GM23338 (cell line): ENCODE measurements around the gene USP31. TPM values are rescaled to one million over a fixed set of nuclear protein-coding genes. Genes with fewer than 3 reads are reported as not detected.

Source experiments
- ATAC-seq: fragments of 200-7000 bp; cut with Tn5 transposase; 3 replicates; pipeline ENCODE4 v1.9.1; 2020
- DNase-seq: peaks from one replicate; pipeline ENCODE4 v3.0.0-alpha.2; 2015; ENCODE audit warnings: low spot score
- H2AFZ ChIP-seq: fragments of 200-600 bp; sonication (generic); 2 replicates; pipeline ENCODE4 v1.8.0; 2016; ENCODE audit warnings: antibody characterized with exemption, mild to moderate bottlenecking, moderate library complexity
- H3F3A ChIP-seq: fragments of 200-600 bp; sonication (generic); replicated peaks from 2 replicates; pipeline ENCODE4 v1.8.0; 2017; ENCODE audit warnings: antibody characterized with exemption, mixed run types, low read depth
- H3K27ac ChIP-seq: fragments of 200-600 bp; sonication (generic); 2 replicates; pipeline ENCODE4 v1.6.1; 2016; ENCODE audit warnings: low read depth
- H3K27me3 ChIP-seq: fragments of 200-600 bp; sonication (generic); 2 replicates; pipeline ENCODE4 v1.8.0; 2016; ENCODE audit warnings: mild to moderate bottlenecking, mixed run types, moderate library complexity; ENCODE audit not compliant: insufficient read depth
- H3K36me3 ChIP-seq: fragments of 200-600 bp; sonication (generic); 2 replicates; pipeline ENCODE4 v1.8.0; 2016; ENCODE audit warnings: mild to moderate bottlenecking; ENCODE audit not compliant: insufficient read depth
- H3K4me1 ChIP-seq: fragments of 200-600 bp; sonication (generic); 2 replicates; pipeline ENCODE4 v1.8.0; 2016; ENCODE audit warnings: mild to moderate bottlenecking, moderate library complexity; ENCODE audit not compliant: insufficient read depth
- H3K4me2 ChIP-seq: fragments of 200-600 bp; sonication (generic); 2 replicates; pipeline ENCODE4 v1.7.1; 2017; ENCODE audit warnings: mixed run types
- H3K4me3 ChIP-seq: fragments of 200-600 bp; sonication (generic); 2 replicates; pipeline ENCODE4 v1.6.1; 2016; ENCODE audit warnings: mixed run types
- H3K79me2 ChIP-seq: fragments of 200-600 bp; sonication (generic); replicated peaks from 2 replicates; pipeline ENCODE4 v1.8.0; 2017; ENCODE audit warnings: mild to moderate bottlenecking; ENCODE audit not compliant: insufficient read depth
- H3K9me2 ChIP-seq: fragments of 200-600 bp; sonication (generic); 2 replicates; pipeline ENCODE4 v1.8.0; 2017; ENCODE audit not compliant: insufficient read depth
- H4K20me1 ChIP-seq: fragments of 200-600 bp; sonication (generic); replicated peaks from 2 replicates; pipeline ENCODE4 v1.8.0; 2017; ENCODE audit warnings: mild to moderate bottlenecking; ENCODE audit not compliant: insufficient read depth
- H3K27ac Mint-ChIP-seq: 2 replicates; pipeline ENCODE4 v1.8.0; 2020; ENCODE audit warnings: inconsistent platforms, mild to moderate bottlenecking, moderate library complexity, mixed read lengths
- H3K27me3 Mint-ChIP-seq: 3 replicates; pipeline ENCODE4 v1.8.0; 2022; ENCODE audit warnings: low read depth, mild to moderate bottlenecking, moderate library complexity, mixed read lengths, inconsistent platforms; ENCODE audit not compliant: insufficient read depth, poor library complexity
- H3K36me3 Mint-ChIP-seq: 3 replicates; pipeline ENCODE4 v1.8.0; 2021; ENCODE audit warnings: low read depth, mild to moderate bottlenecking, inconsistent platforms, moderate library complexity, mixed read lengths
- H3K4me1 Mint-ChIP-seq: 3 replicates; pipeline ENCODE4 v1.8.0; 2020; ENCODE audit warnings: mild to moderate bottlenecking, inconsistent platforms, mixed read lengths
- H3K4me3 Mint-ChIP-seq: 3 replicates; pipeline ENCODE4 v1.8.0; 2021; ENCODE audit warnings: moderate library complexity, mild to moderate bottlenecking, inconsistent platforms, mixed read lengths
- H3K9me3 Mint-ChIP-seq: 3 replicates; pipeline ENCODE4 v1.8.0; 2020; ENCODE audit warnings: moderate library complexity, mild to moderate bottlenecking, inconsistent platforms, mixed read lengths
- CREB1 ChIP-seq: fragments of 250-450 bp; sonication (Bioruptor Pico); IDR thresholded peaks from 2 replicates; pipeline ENCODE4 v1.5.0; 2020; ENCODE audit warnings: low read depth, mild to moderate bottlenecking, moderate library complexity
- CTCF ChIP-seq, 2 experiments: fragments of 200-600 bp in 1 of 2; sonication (generic) in 1 of 2; conservative IDR thresholded peaks; 2 replicates each; pipeline versions ENCODE4 v1.5.1 to v1.6.1; 2016 to 2017; ENCODE audit warnings: antibody characterized with exemption in 2 of 2, low read depth in 2 of 2, mild to moderate bottlenecking in 2 of 2, moderate library complexity in 1 of 2
- ETS1 ChIP-seq: IDR thresholded peaks from 2 replicates; pipeline ENCODE4 v1.6.1; 2016; ENCODE audit warnings: antibody characterized with exemption
- EZH2 ChIP-seq: fragments of 200-600 bp; sonication (generic); IDR thresholded peaks from one replicate; pipeline ENCODE4 v1.8.0; 2017; ENCODE audit warnings: antibody characterized with exemption, mild to moderate bottlenecking, low read depth; ENCODE audit not compliant: unreplicated experiment
- EZH2phosphoT487 ChIP-seq: fragments of 200-600 bp; sonication (generic); IDR thresholded peaks from one replicate; pipeline ENCODE4 v1.8.1; 2018; ENCODE audit warnings: antibody characterized with exemption; ENCODE audit not compliant: unreplicated experiment
- JUNB ChIP-seq: IDR thresholded peaks from one replicate; pipeline ENCODE4 v1.6.1; 2016; ENCODE audit warnings: antibody characterized with exemption; ENCODE audit not compliant: unreplicated experiment
- NANOG ChIP-seq: IDR thresholded peaks from 2 replicates; pipeline ENCODE4 v1.6.1; 2016; ENCODE audit warnings: antibody characterized with exemption, borderline replicate concordance
- REST ChIP-seq: IDR thresholded peaks from one replicate; pipeline ENCODE4 v1.6.1; 2018; ENCODE audit warnings: antibody characterized with exemption; ENCODE audit not compliant: unreplicated experiment
- STAT1 ChIP-seq: IDR thresholded peaks from one replicate; pipeline ENCODE4 v1.6.1; 2016; ENCODE audit warnings: antibody characterized with exemption; ENCODE audit not compliant: unreplicated experiment
- ZNF114 ChIP-seq: fragments of 250-450 bp; sonication (Bioruptor Pico); IDR thresholded peaks from 2 replicates; pipeline ENCODE4 v1.5.0; 2020; ENCODE audit warnings: mild to moderate bottlenecking, moderate library complexity
- ZNF331 ChIP-seq: fragments of 250-450 bp; sonication (Bioruptor Pico); IDR thresholded peaks from 2 replicates; pipeline ENCODE4 v1.5.0; 2020; ENCODE audit warnings: low read depth, mild to moderate bottlenecking, moderate library complexity
- ZNF462 ChIP-seq: fragments of 250-450 bp; sonication (Bioruptor Pico); IDR thresholded peaks from 2 replicates; pipeline ENCODE4 v1.5.0; 2020; ENCODE audit warnings: mild to moderate bottlenecking, moderate library complexity
- polyA plus RNA-seq: library from polyadenylated mRNA; unstranded; fragments of >200 nt; fragmentation: Nextera tagmentation; extraction: Ambion mirVana; gene quantifications from 2 replicates; pipeline ENCODE4 v1.2.1, GENCODE V29; 2016
- total RNA-seq: library from RNA; depleted of rRNA; stranded (reverse); fragments of >200 nt; shearing (Covaris generic); gene quantifications from 2 replicates; pipeline ENCODE4 v1.2.3, GENCODE V29; 2014

USP31 gene
- total and polyA plus RNA-seq, 2 experiments from 2014 or later: 4.3 to 17.9 TPM

- ATAC-seq (no peak), DNase-seq (no peak)
- peaks cover 30% of the 10 kb centered on the region for H3K36me3 Mint-ChIP-seq
- Histone ChIP-seq H3K4me3 (no peak overlapping the region), H3K27ac (no peak overlapping the region), H3K27me3 (no peaks in the 10 kb centered on the region), H3F3A (no peaks in the 10 kb centered on the region), H3K4me2 (no peak overlapping the region), H3K9me2 (no peaks in the 10 kb centered on the region; the same call in 1 of the 2 replicates), H2AFZ (no peak overlapping the region), H4K20me1 (peaks cover 14% of the 10 kb centered on the region; the same call in 1 of the 2 replicates), H3K79me2 (peaks cover 42% of the 10 kb centered on the region), H3K4me1 (peaks cover 11% of the 10 kb centered on the region; the same call in 1 of the 2 replicates), H3K36me3 (0 out of 2 replicates have a peak, but pooled peaks cover 4% of the 10 kb centered on the region)
- H3K4me1 Mint-ChIP-seq: peaks cover 12% of the 10 kb centered on the region
- no peak for TF ChIP-seq NANOG
- TF ChIP-seq ZNF331 (CRISPR knock-in tag): no peak
- no peak for TF ChIP-seq CTCF (conservative IDR thresholded peaks at IDR 0.05; ENCODE audit: low read depth in 2 of 2)
- TF ChIP-seq ETS1: no peak
- no peak for TF ChIP-seq ZNF114 (CRISPR knock-in tag)
- no peak for TF ChIP-seq EZH2
- TF ChIP-seq CREB1 (CRISPR knock-in tag): no peak
- TF ChIP-seq REST: no peak
- TF ChIP-seq EZH2phosphoT487: no peak
- TF ChIP-seq ZNF462 (CRISPR knock-in tag): no peak
- TF ChIP-seq JUNB: no peak
- TF ChIP-seq STAT1: no peak
- no peak overlapping the region for H3K27ac Mint-ChIP-seq
- H3K9me3 Mint-ChIP-seq: no peaks in the 10 kb centered on the region
- no peaks in the 10 kb centered on the region for H3K27me3 Mint-ChIP-seq
- no peak overlapping the region for H3K4me3 Mint-ChIP-seq
These were observed 42.1 kb downstream of the USP31 start for GRCh38 chr16:23107117-23107516.
